CD14-positive monocyte (primary cell): ENCODE data around the gene FLT3LG. TPM values are rescaled to one million over a fixed set of nuclear protein-coding genes. Genes with fewer than 3 reads are reported as not detected.

Experiments used
- DNase-seq, 3 donors: peaks; one replicate each; pipeline ENCODE4 v3.0.0-alpha.2; 2011 to 2022
- H2AFZ ChIP-seq: 2 replicates; pipeline ENCODE4 v1.6.0; 2012; ENCODE audit warnings: mild to moderate bottlenecking, low read depth, low read length, inconsistent platforms; ENCODE audit not compliant: insufficient read depth, poor library complexity, severe bottlenecking
- H3K27ac ChIP-seq, 2 donors: 1 replicate in 1 of 2; 2 replicates in 1 of 2; pipeline ENCODE4 v1.5.1; 2012 to 2013; ENCODE audit warnings: low read length in 2 of 2, control low read depth in 1 of 2, inconsistent platforms in 1 of 2, low read depth in 1 of 2, mild to moderate bottlenecking in 1 of 2
- H3K27me3 ChIP-seq, 2 donors: one replicate each; pipeline versions ENCODE4 v1.6.0 to v1.6.1; 2011 to 2013; ENCODE audit warnings: low read length in 2 of 2; ENCODE audit not compliant: control insufficient read depth in 2 of 2, insufficient read depth in 2 of 2
- H3K36me3 ChIP-seq, 2 donors: replicated peaks in 1 of 2; 1 replicate in 1 of 2; 2 replicates in 1 of 2; pipeline versions ENCODE4 v1.5.1 to v1.6.1; 2012 to 2013; ENCODE audit warnings: low read length in 2 of 2, control low read depth in 1 of 2, inconsistent platforms in 1 of 2, mild to moderate bottlenecking in 1 of 2; ENCODE audit not compliant: insufficient read depth in 2 of 2, control insufficient read depth in 1 of 2
- H3K4me1 ChIP-seq, 2 donors: 1 replicate in 1 of 2; 2 replicates in 1 of 2; pipeline versions ENCODE4 v1.5.1 to v1.6.1; 2012 to 2013; ENCODE audit warnings: low read length in 2 of 2, control low read depth in 1 of 2, inconsistent platforms in 1 of 2, mild to moderate bottlenecking in 1 of 2, moderate library complexity in 1 of 2; ENCODE audit not compliant: insufficient read depth in 2 of 2, control insufficient read depth in 1 of 2
- H3K4me2 ChIP-seq: replicated peaks from 2 replicates; pipeline ENCODE3; 2012; ENCODE audit warnings: low read length, moderate library complexity, mild to moderate bottlenecking; ENCODE audit not compliant: poor library complexity, severe bottlenecking; ENCODE audit errors: extremely low read depth
- H3K4me3 ChIP-seq, 3 experiments: fragments of 200-600 bp in 1 of 3; sonication (generic) in 1 of 3; replicated peaks in 1 of 3; 1 replicate in 2 of 3; 2 replicates in 1 of 3; pipeline ENCODE4 v1.5.1; 2011 to 2013; ENCODE audit warnings: low read length in 3 of 3, mild to moderate bottlenecking in 3 of 3, control low read depth in 2 of 3, low read depth in 2 of 3, inconsistent platforms in 1 of 3, moderate library complexity in 1 of 3
- H3K79me2 ChIP-seq: 2 replicates; pipeline ENCODE4 v1.6.0; 2012; ENCODE audit warnings: mild to moderate bottlenecking, control low read depth, inconsistent platforms, low read length, moderate library complexity; ENCODE audit not compliant: insufficient read depth
- H3K9ac ChIP-seq: 2 replicates; pipeline ENCODE4 v1.6.0; 2017; ENCODE audit warnings: low read length, mild to moderate bottlenecking; ENCODE audit not compliant: insufficient read depth, poor library complexity, severe bottlenecking
- H3K9me3 ChIP-seq, 2 donors: replicated peaks in 1 of 2; 1 replicate in 1 of 2; 2 replicates in 1 of 2; pipeline versions ENCODE4 v1.5.1 to v1.6.1; 2012 to 2013; ENCODE audit warnings: low read length in 2 of 2, control low read depth in 1 of 2; ENCODE audit not compliant: control insufficient read depth in 1 of 2, insufficient read depth in 1 of 2
- H4K20me1 ChIP-seq: 2 replicates; pipeline ENCODE4 v1.6.0; 2012; ENCODE audit warnings: mild to moderate bottlenecking, low read length, control low read depth, moderate library complexity; ENCODE audit not compliant: insufficient read depth
- H3K27ac Mint-ChIP-seq, 7 donors: one replicate each; pipeline ENCODE4 v1.8.0; 2020; ENCODE audit warnings: mild to moderate bottlenecking in 7 of 7, mixed read lengths in 7 of 7, moderate library complexity in 6 of 7, inconsistent platforms in 2 of 7
- H3K27me3 Mint-ChIP-seq, 3 donors: one replicate each; pipeline ENCODE4 v1.8.0; 2021 to 2022; ENCODE audit warnings: low read depth in 3 of 3, mild to moderate bottlenecking in 3 of 3, mixed read lengths in 3 of 3, moderate library complexity in 3 of 3, inconsistent platforms in 1 of 3
- H3K36me3 Mint-ChIP-seq, 2 donors: one replicate each; pipeline ENCODE4 v1.8.0; 2020; ENCODE audit warnings: mixed read lengths in 2 of 2, inconsistent platforms in 1 of 2, mild to moderate bottlenecking in 1 of 2
- H3K4me1 Mint-ChIP-seq: one replicate; pipeline ENCODE4 v1.8.0; 2020; ENCODE audit warnings: mild to moderate bottlenecking, mixed read lengths
- H3K4me3 Mint-ChIP-seq, 2 donors: one replicate each; pipeline ENCODE4 v1.8.0; 2020; ENCODE audit warnings: mild to moderate bottlenecking in 2 of 2, mixed read lengths in 2 of 2, moderate library complexity in 1 of 2
- H3K9me3 Mint-ChIP-seq, 7 donors: one replicate each; pipeline ENCODE4 v1.8.0; 2020 to 2022; ENCODE audit warnings: mixed read lengths in 7 of 7, mild to moderate bottlenecking in 6 of 7, moderate library complexity in 6 of 7, inconsistent platforms in 2 of 7
- CTCF ChIP-seq: fragments of 200-600 bp; IDR thresholded peaks from one replicate; pipeline ENCODE4 v1.8.0; 2022; ENCODE audit warnings: antibody characterized with exemption, mild to moderate bottlenecking
- WGBS: methylation state at CpG from one replicate; pipeline ENCODE4 v1.1.5; 2013; ENCODE audit warnings: missing lambda C conversion rate; ENCODE audit not compliant: insufficient coverage; 5-methylcytosine and 5-hydroxymethylcytosine counted together
- intact Hi-C, 2 donors: fragments of 100-400 bp; cut with micrococcal nuclease; formaldehyde crosslinking; loops; one replicate each; pipeline versions ENCODE4 v1.15.0 to v1.15.1; 2023
- polyA plus RNA-seq, 3 donors: library from polyadenylated mRNA; depleted of rRNA in 1 of 3; unstranded in 2 of 3; stranded (reverse) in 1 of 3; fragments of 300-500 nt in 2 of 3; fragments of >200 nt in 1 of 3; fragmentation: Illumina TruSeq in 2 of 3; gene quantifications; 1 replicate in 2 of 3; 2 replicates in 1 of 3; pipeline ENCODE4 v1.2.3, GENCODE V29; 2012 to 2021

The FLT3LG gene
- polyA plus RNA-seq, 3 donors = 5.0 to 13.8 (median 6.9) TPM

- H3K27ac Mint-ChIP-seq = peak overlapping the region in 1 of 7 donors; percentile 78
- Histone ChIP-seq H3K9ac (no peak overlapping the region), H3K27me3 (no peaks in the 10 kb centered on the region), H3K9me3 (no peaks in the 10 kb centered on the region), H4K20me1 (peaks cover 53% of the 10 kb centered on the region), H3K79me2 (no peaks in the 10 kb centered on the region), H3K36me3 (peaks cover 37 to 56% of the 10 kb centered on the region in 2 donors), H3K27ac (no peak overlapping the region), H3K4me3 (no peak overlapping the region), H3K4me1 (peaks cover 30 to 42% of the 10 kb centered on the region in 2 donors), H2AFZ (no peak overlapping the region), H3K4me2 (no peak overlapping the region)
- H3K36me3 Mint-ChIP-seq = peaks cover 59 to 78% of the 10 kb centered on the region in 2 donors
- peaks cover 0 to 2% (median 0%) of the 10 kb centered on the region in 7 donors for H3K9me3 Mint-ChIP-seq
- no peak for TF ChIP-seq CTCF
- peaks cover 8 to 46% (median 24%) of the 10 kb centered on the region in 3 donors for H3K27me3 Mint-ChIP-seq
- no peak overlapping the region for H3K4me3 Mint-ChIP-seq
- WGBS = 94% methylated on average over 2 of the region's 7 CpGs
- H3K4me1 Mint-ChIP-seq = peaks cover 33% of the 10 kb centered on the region
- no peak for DNase-seq
- intact Hi-C loops = no loop called here
Observed at GRCh38 chr19:49530708-49531107, 56.7 kb downstream of the FLT3LG start.

GRCh38 chr19:49533551-49534488 is 59.8 kb downstream of the FLT3LG start:
- peaks cover 55 to 82% of the 10 kb centered on the region in 2 donors for H3K36me3 Mint-ChIP-seq
- no peaks in the 10 kb centered on the region for H3K79me2 ChIP-seq
- peaks cover 8 to 37% (median 21%) of the 10 kb centered on the region in 3 donors for H3K27me3 Mint-ChIP-seq
- intact Hi-C loops = no loop called here
- peaks cover 35 to 44% of the 10 kb centered on the region in 2 donors for H3K4me1 ChIP-seq
- no peaks in the 10 kb centered on the region for H3K27me3 ChIP-seq
- H2AFZ ChIP-seq = peak overlapping the region; percentile 85
- peak overlapping the region; percentile 94 for H3K4me2 ChIP-seq
- peak; percentile 65 to 72 (median 66) for DNase-seq
- peak; percentile 37 for TF ChIP-seq CTCF
- peak overlapping the region in 5 of 7 donors; percentile 46 to 90 (median 81) for H3K27ac Mint-ChIP-seq
- H3K4me3 ChIP-seq = peak overlapping the region; percentile 31 to 79 (median 54)
- peak overlapping the region; percentile 80 to 89 for H3K4me3 Mint-ChIP-seq
- H4K20me1 ChIP-seq = peaks cover 36% of the 10 kb centered on the region
- no peak overlapping the region for H3K27ac ChIP-seq
- peaks cover 38 to 61% of the 10 kb centered on the region in 2 donors for H3K36me3 ChIP-seq
- peaks cover 31% of the 10 kb centered on the region for H3K4me1 Mint-ChIP-seq
- H3K9ac ChIP-seq = peak overlapping the region; percentile 16
- under 1% methylated on average over 85 of the region's 87 CpGs for WGBS
- no peaks in the 10 kb centered on the region for H3K9me3 ChIP-seq
- peaks cover 0 to 2% (median 0%) of the 10 kb centered on the region in 7 donors for H3K9me3 Mint-ChIP-seq
